Natural killer cell treated with Interleukin-12 subunit alpha and Interleukin-12 subunit beta and Interleukin-15 and Interleukin-18, amount 100 ng/mL, for 72 hours (primary cell): ENCODE results near the gene ITGB6. TPM values are rescaled to one million over a fixed set of nuclear protein-coding genes. Genes with fewer than 3 reads are reported as not detected.

Experiments used
- ATAC-seq, 2 donors: fragments of 150-1000 bp; cut with Tn5 transposase in 1 of 2; sonication (Bioruptor Pico), chemical (Tn5 transposase) in 1 of 2; 2 replicates each; pipeline ENCODE4 v1.10.0; 2021
- DNase-seq: peaks from one replicate; pipeline ENCODE4 v3.0.0; 2022; ENCODE audit warnings: low spot score
- H3K27ac Mint-ChIP-seq, 2 donors: 1 replicate in 1 of 2; 2 replicates in 1 of 2; pipeline ENCODE4 v1.8.0; 2022; ENCODE audit warnings: mixed read lengths in 2 of 2, mild to moderate bottlenecking in 1 of 2, moderate library complexity in 1 of 2
- H3K27me3 Mint-ChIP-seq, 2 donors: 1 replicate in 1 of 2; 2 replicates in 1 of 2; pipeline ENCODE4 v1.8.0; 2022; ENCODE audit warnings: mixed read lengths in 2 of 2
- H3K36me3 Mint-ChIP-seq: one replicate; pipeline ENCODE4 v1.8.0; 2022; ENCODE audit warnings: mixed read lengths
- H3K4me1 Mint-ChIP-seq, 2 donors: 1 replicate in 1 of 2; 2 replicates in 1 of 2; pipeline ENCODE4 v1.8.0; 2022; ENCODE audit warnings: low read depth in 2 of 2, mixed read lengths in 2 of 2, mild to moderate bottlenecking in 1 of 2
- H3K4me3 Mint-ChIP-seq: one replicate; pipeline ENCODE4 v1.8.0; 2022; ENCODE audit warnings: mixed read lengths
- H3K9me3 Mint-ChIP-seq: 2 replicates; pipeline ENCODE4 v1.8.0; 2022; ENCODE audit warnings: mixed read lengths
- total RNA-seq, 2 donors: library from RNA; stranded (reverse); gene quantifications; one replicate each; pipeline ENCODE4 v1.2.3, GENCODE V29; 2022

The ITGB6 gene
- total RNA-seq, 2 donors from 2014 or later = not detected

- ATAC-seq (peak; percentile 65 to 69), DNase-seq (peak; percentile 79)
- H3K4me3 Mint-ChIP-seq = no peak overlapping the region
- no peaks in the 10 kb centered on the region for H3K9me3 Mint-ChIP-seq
- H3K27me3 Mint-ChIP-seq = peaks cover 16 to 19% of the 10 kb centered on the region in 2 donors
- H3K4me1 Mint-ChIP-seq = peaks cover 47 to 52% of the 10 kb centered on the region in 2 donors
- no peaks in the 10 kb centered on the region for H3K36me3 Mint-ChIP-seq
- peak overlapping the region; percentile 20 to 26 for H3K27ac Mint-ChIP-seq
These were observed 10.6 kb upstream of the ITGB6 start for GRCh38 chr2:160210599-160211138.

DNA sequence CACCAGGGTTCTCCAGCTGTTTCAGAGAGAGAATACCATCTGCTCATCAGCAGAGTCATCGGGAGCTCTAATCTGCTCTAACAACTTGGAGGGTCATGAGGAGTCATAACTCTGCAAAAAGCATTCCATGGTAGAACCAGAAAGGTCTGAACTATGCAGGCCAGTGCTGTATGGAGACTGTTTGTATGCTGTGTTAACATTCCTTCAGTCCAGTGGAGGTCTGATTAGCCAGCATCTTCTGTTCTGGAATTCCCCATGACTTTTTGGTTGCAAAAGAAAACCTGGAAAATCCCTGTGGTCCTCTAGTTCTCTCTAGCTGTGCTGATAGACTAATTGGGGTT lies 9.4 kb upstream of the ITGB6 start:
- no peaks in the 10 kb centered on the region for H3K9me3 Mint-ChIP-seq
- no peaks in the 10 kb centered on the region for H3K36me3 Mint-ChIP-seq
- peak overlapping the region in 1 of 2 donors; percentile 69 for H3K27ac Mint-ChIP-seq
- DNase-seq (no peak), ATAC-seq (peak in 1 of 2 donors; percentile 52)
- peaks cover 37 to 43% of the 10 kb centered on the region in 2 donors for H3K4me1 Mint-ChIP-seq
- H3K4me3 Mint-ChIP-seq = peak overlapping the region; percentile 2
- H3K27me3 Mint-ChIP-seq = peaks cover 10 to 19% of the 10 kb centered on the region in 2 donors

DNA sequence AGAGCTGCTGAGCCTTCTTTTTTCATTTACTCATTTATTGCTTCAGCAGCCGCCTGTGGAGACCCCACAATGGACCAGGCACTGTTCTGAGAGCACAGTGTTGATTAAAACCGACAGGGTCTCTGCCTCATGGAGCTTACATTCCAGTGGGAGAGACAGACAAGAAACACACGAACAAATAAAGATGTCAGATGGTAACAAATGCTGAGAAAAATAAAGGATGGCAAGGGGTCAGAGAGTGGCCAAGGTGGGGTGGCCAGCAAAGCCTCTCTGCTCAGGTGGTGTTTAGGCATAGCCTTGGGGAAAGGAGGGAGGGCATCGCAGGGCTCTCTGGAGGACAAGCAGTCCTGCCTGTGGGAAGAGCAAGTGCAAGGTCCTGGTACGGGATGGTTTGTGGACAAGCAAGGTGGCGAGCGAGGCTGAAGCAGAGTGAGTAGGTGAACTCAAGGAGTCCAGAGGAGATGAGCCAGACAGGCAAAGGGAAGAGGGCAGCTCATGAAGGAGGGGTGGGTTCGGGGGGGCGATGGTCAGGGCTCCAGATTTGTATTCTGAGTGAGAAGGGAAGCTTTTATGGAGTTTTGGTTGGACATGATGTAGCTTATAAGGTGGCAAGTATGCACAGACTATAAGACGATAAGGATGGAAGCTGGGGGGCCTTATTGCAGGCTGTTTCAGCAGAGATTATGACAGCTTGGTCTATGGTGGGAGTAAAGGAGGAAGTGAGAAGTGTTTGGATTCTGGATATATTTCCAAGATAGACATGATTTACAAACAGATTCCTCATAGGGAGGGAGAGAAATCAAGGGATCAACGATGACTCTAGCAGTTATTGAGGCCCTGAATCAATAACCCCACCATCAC lies 8.8 kb upstream of the ITGB6 start:
- ATAC-seq (no peak), DNase-seq (no peak)
- Mint-ChIP-seq H3K27ac (peak overlapping the region; percentile 1 to 69), H3K4me1 (peaks cover 33 to 41% of the 10 kb centered on the region in 2 donors), H3K27me3 (peaks cover 9 to 17% of the 10 kb centered on the region in 2 donors), H3K36me3 (no peaks in the 10 kb centered on the region), H3K9me3 (no peaks in the 10 kb centered on the region), H3K4me3 (peak overlapping the region; percentile 2)

- peak; percentile 69 for DNase-seq
- peak; percentile 86 to 89 for ATAC-seq
- peak overlapping the region; percentile 1 to 69 for H3K27ac Mint-ChIP-seq
- peak overlapping the region; percentile 8 for H3K4me3 Mint-ChIP-seq
- H3K27me3 Mint-ChIP-seq = peaks cover 6 to 12% of the 10 kb centered on the region in 2 donors
- H3K36me3 Mint-ChIP-seq = no peaks in the 10 kb centered on the region
- H3K4me1 Mint-ChIP-seq = peaks cover 38 to 45% of the 10 kb centered on the region in 2 donors
- H3K9me3 Mint-ChIP-seq = no peaks in the 10 kb centered on the region
These were observed 8.0 kb upstream of the ITGB6 start for GRCh38 chr2:160207804-160208654.

DNA sequence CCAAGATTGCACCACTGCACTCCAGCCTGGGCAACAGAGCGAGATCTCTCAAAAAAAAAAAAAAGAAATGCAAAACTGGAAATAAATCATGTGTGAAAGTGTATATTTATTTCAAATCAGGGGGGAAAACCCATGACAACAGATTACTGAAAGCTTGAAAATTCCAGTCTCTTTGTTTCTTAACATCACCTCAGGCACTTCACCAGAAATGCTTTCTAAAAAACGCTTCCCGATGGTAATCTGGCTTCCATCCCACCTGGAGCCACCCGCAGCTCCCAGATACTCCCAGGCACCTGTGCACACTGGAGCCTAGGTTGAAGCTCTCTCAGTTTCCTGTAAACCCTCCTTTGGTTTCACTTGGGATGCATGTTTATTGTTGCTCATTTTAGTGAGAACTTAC lies 7.2 kb upstream of the ITGB6 start:
- H3K36me3 Mint-ChIP-seq = peaks cover 3% of the 10 kb centered on the region
- ATAC-seq (no peak), DNase-seq (no peak)
- H3K4me3 Mint-ChIP-seq = no peak overlapping the region
- peaks cover 6 to 11% of the 10 kb centered on the region in 2 donors for H3K27me3 Mint-ChIP-seq
- peaks cover 2% of the 10 kb centered on the region for H3K9me3 Mint-ChIP-seq
- H3K4me1 Mint-ChIP-seq = peaks cover 42 to 51% of the 10 kb centered on the region in 2 donors
- H3K27ac Mint-ChIP-seq = no peak overlapping the region

GRCh38 chr2:160206436-160206835 lies 6.4 kb upstream of the ITGB6 start:
- Mint-ChIP-seq H3K36me3 (peaks cover 10% of the 10 kb centered on the region), H3K4me1 (peaks cover 49 to 58% of the 10 kb centered on the region in 2 donors), H3K4me3 (no peak overlapping the region), H3K9me3 (peaks cover 7% of the 10 kb centered on the region), H3K27ac (no peak overlapping the region), H3K27me3 (peaks cover 0 to 5% of the 10 kb centered on the region in 2 donors)
- ATAC-seq (no peak), DNase-seq (no peak)

- no peak for DNase-seq
- Mint-ChIP-seq H3K27me3 (no peaks in the 10 kb centered on the region), H3K4me1 (peaks cover 42 to 52% of the 10 kb centered on the region in 2 donors), H3K9me3 (peaks cover 7% of the 10 kb centered on the region), H3K36me3 (peaks cover 10% of the 10 kb centered on the region), H3K4me3 (no peak overlapping the region), H3K27ac (no peak overlapping the region)
- no peak for ATAC-seq
These were observed 5.4 kb upstream of the ITGB6 start for GRCh38 chr2:160205505-160205904.

DNA sequence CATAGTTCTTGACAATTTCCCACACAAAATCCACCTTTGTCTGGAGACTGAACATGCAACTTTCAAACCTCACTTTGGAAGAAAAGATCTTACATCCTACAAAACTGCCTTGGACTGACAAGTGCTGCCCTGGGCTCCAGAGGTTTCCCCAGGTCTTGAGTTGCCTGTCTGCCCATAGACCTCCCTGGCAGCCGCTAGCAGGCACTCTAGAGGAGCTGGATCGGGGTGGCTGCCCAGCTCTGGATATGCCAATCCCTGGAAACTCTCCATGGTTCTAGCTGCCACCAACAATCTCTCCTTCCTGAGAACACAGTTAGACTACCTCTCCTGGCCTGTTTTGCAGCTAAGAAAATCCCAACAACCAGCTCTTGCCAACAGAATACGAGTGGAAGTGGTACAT lies 3.4 kb upstream of the ITGB6 start:
- H3K9me3 Mint-ChIP-seq = peaks cover 7% of the 10 kb centered on the region
- no peak overlapping the region for H3K4me3 Mint-ChIP-seq
- peaks cover 10% of the 10 kb centered on the region for H3K36me3 Mint-ChIP-seq
- peak in 1 of 2 donors; percentile 28 for ATAC-seq
- no peak for DNase-seq
- H3K27me3 Mint-ChIP-seq = no peaks in the 10 kb centered on the region
- no peak overlapping the region for H3K27ac Mint-ChIP-seq
- peaks cover 31 to 45% of the 10 kb centered on the region in 2 donors for H3K4me1 Mint-ChIP-seq

DNA sequence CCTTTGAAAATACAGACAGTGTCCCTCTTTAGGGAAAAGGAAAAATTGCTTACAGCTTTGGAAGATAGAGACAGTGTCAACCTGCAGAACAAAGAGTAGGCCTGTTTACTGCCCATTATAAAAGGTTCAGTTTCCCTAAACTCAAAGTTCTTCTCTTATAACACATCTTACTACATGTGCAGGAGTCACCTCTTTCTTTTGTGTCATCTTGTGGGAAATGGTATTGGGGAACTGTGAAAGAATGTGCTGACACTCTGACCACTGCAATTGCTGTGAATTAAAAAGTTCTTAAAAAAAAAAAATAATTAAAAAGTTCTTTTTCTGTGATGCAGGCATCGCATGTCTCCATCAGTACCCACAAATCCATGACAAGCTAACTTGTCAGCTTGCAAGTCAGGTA lies 2.9 kb upstream of the ITGB6 start:
- Mint-ChIP-seq H3K4me1 (peaks cover 31 to 46% of the 10 kb centered on the region in 2 donors), H3K36me3 (peaks cover 10% of the 10 kb centered on the region), H3K27ac (no peak overlapping the region), H3K4me3 (no peak overlapping the region), H3K27me3 (no peaks in the 10 kb centered on the region), H3K9me3 (peaks cover 7% of the 10 kb centered on the region)
- no peak for ATAC-seq
- DNase-seq = no peak

DNA sequence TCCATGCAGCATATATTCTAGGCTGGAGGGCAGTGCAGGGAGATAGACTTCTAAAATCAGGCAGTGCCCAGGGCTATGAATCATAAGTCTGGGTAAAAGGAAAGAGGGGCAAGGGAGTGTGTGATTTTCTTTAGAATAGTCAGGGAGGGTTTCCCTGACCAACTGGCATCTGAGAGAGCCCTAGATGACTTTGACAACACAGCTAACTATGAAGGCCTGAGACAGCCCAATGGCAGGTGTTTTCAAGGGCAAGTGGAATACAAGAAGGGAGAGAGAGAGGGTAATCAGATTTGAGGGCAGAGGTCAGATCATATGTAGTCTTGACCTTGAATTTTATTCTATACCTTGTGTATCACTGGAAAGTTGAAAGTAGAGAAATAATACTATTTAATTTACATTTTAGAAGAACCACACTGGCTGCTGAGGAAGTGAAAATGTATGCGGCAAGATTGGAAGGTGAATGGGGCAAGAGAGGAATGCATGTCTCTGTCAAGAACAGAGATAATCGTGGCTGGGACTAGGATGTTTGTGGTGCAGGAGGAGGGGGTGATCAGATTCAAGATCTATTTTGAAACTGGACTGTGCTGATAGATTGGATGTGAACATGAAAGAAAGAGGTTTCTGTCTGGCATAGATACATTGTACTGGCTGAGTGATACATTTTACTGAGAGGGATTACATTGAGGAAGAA lies 1.9 kb upstream of the ITGB6 start:
- H3K27ac Mint-ChIP-seq = peak overlapping the region in 1 of 2 donors; percentile 47
- H3K36me3 Mint-ChIP-seq = peaks cover 10% of the 10 kb centered on the region
- peaks cover 34 to 49% of the 10 kb centered on the region in 2 donors for H3K4me1 Mint-ChIP-seq
- no peaks in the 10 kb centered on the region for H3K27me3 Mint-ChIP-seq
- H3K9me3 Mint-ChIP-seq = peaks cover 7% of the 10 kb centered on the region
- ATAC-seq = no peak
- no peak for DNase-seq
- H3K4me3 Mint-ChIP-seq = peak overlapping the region; percentile 0

DNA sequence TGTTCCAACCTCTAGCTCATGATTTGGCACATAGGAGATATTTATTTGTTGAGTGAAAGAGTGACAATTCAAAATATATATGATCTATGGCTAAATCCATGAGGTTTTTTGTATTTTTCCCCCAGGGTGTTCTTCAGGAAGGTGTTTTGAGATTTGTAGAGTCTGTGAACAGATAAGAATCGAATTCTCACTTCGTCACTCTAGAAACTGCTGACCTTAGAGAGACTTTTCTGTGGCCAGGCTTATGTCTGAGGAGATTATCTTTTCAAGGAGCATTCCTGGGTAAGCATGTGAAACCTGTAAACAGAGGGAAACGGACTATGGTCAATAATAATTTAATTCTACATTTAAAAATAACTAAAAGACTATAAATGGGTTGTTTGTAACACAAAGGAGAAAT lies 849 bp upstream of the ITGB6 start:
- no peak for ATAC-seq
- Mint-ChIP-seq H3K36me3 (peaks cover 10% of the 10 kb centered on the region), H3K4me3 (no peak overlapping the region), H3K27me3 (no peaks in the 10 kb centered on the region), H3K4me1 (peaks cover 36 to 45% of the 10 kb centered on the region in 2 donors), H3K27ac (no peak overlapping the region), H3K9me3 (peaks cover 7% of the 10 kb centered on the region)
- no peak for DNase-seq

DNA sequence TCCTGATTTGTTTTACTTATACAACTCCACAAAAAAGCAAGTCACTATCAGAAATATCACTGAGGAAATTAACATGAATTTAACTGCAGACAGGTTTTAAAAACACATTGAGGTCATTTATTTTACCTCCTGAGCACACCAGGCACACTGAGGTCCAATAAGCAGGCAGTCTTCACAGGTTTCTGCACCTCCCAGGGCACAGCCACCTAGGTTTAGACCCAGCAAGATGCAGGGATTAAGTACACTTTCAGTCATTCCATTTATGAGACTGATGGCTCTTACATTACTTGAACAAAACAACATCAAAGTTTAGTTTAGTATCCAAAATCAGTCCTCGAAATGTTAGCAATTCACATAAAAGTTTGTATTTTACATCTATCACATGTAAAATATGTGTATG lies 1.0 kb downstream of the ITGB6 start:
- Mint-ChIP-seq H3K27me3 (no peaks in the 10 kb centered on the region), H3K27ac (peak overlapping the region in 1 of 2 donors; percentile 45), H3K4me3 (no peak overlapping the region), H3K4me1 (peaks cover 40 to 54% of the 10 kb centered on the region in 2 donors), H3K36me3 (peaks cover 10% of the 10 kb centered on the region), H3K9me3 (peaks cover 7% of the 10 kb centered on the region)
- DNase-seq (no peak), ATAC-seq (no peak)

DNA sequence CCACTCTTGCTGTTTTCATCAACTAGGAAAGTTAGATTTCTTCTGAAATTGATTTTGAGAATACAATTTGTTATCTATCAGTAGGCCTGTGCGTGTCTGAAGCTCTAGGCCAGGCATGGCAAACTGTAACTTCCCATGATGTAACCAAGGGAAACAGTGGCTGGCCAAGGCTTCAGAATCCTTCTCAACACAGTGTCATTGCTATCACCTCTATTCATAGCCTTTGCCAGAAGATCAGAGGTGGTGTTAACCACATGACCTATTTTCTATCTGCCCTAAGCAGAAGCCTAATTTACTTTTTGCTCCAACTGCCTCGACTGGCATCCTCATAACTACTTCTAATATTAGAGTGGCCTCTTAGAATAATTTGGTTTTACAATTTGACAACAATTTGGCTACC lies 2.5 kb downstream of the ITGB6 start:
- Mint-ChIP-seq H3K27ac (peak overlapping the region; percentile 31 to 45), H3K36me3 (peaks cover 10% of the 10 kb centered on the region), H3K9me3 (peaks cover 7% of the 10 kb centered on the region), H3K4me3 (peak overlapping the region; percentile 25), H3K4me1 (peaks cover 31 to 43% of the 10 kb centered on the region in 2 donors), H3K27me3 (no peaks in the 10 kb centered on the region)
- no peak for DNase-seq
- ATAC-seq = peak; percentile 84 to 87
